HEK293 (cell line): ENCODE measurements around the gene ARHGEF11.

Source experiments
- CTCF ChIA-PET: fragments of 350-600 bp; formaldehyde crosslinking; extraction: SDS; loops from one replicate; lab custom pipeline; 2021; ENCODE audit warnings: antibody characterized with exemption; lab: Yijun Ruan, JAX
- POLR2A ChIA-PET: fragments of 300-600 bp; formaldehyde crosslinking; extraction: SDS; loops from one replicate; lab custom pipeline; 2020; ENCODE audit warnings: antibody characterized with exemption, inconsistent platforms; lab: Yijun Ruan, JAX
- H3K27ac ChIP-seq: fragments of 200-500 bp; sonication (Bioruptor generic); 2 replicates; pipeline ENCODE4 v1.5.1; 2014; ENCODE audit warnings: low read depth, low read length, control low read depth, inconsistent platforms; ENCODE audit errors: extremely low read depth
- H3K36me3 ChIP-seq, 2 experiments: fragments of 200-500 bp in 1 of 2; sonication (Bioruptor generic) in 1 of 2; 1 replicate in 1 of 2; 2 replicates in 1 of 2; pipeline ENCODE4 v1.5.1; 2014 to 2017; ENCODE audit warnings: inconsistent platforms in 2 of 2, low read length in 2 of 2; ENCODE audit not compliant: control insufficient read depth in 2 of 2, insufficient read depth in 1 of 2
- H3K4me1 ChIP-seq: fragments of 200-500 bp; sonication (Bioruptor generic); 2 replicates; pipeline ENCODE4 v1.5.1; 2014; ENCODE audit warnings: mild to moderate bottlenecking, low read length, inconsistent platforms; ENCODE audit not compliant: control insufficient read depth, insufficient read depth
- H3K4me3 ChIP-seq: 2 replicates; pipeline ENCODE4 v1.5.1; 2011; ENCODE audit warnings: low read depth, mild to moderate bottlenecking, control low read depth, low read length, moderate library complexity
- H3K9me3 ChIP-seq: fragments of 200-500 bp; sonication (Bioruptor generic); 2 replicates; pipeline ENCODE4 v1.5.1; 2014; ENCODE audit warnings: low read depth, low read length, inconsistent platforms; ENCODE audit not compliant: control insufficient read depth, insufficient read depth
- GLIS2 ChIP-seq: fragments of 450-650 bp; formaldehyde crosslinking; IDR thresholded peaks from 2 replicates; pipeline ENCODE4 v1.5.1; 2016; ENCODE audit warnings: missing biosample characterization, missing genetic modification characterization
- PRDM6 ChIP-seq: fragments of 450-650 bp; formaldehyde crosslinking; IDR thresholded peaks from 2 replicates; pipeline ENCODE4 v1.5.1; 2017; ENCODE audit warnings: missing biosample characterization, missing genetic modification characterization
- ZBTB10 ChIP-seq: fragments of 450-650 bp; formaldehyde crosslinking; IDR thresholded peaks from 2 replicates; pipeline ENCODE4 v1.5.1; 2016; ENCODE audit warnings: missing biosample characterization, missing genetic modification characterization
- ZNF19 ChIP-seq: fragments of 450-650 bp; formaldehyde crosslinking; IDR thresholded peaks from 2 replicates; pipeline ENCODE4; 2016; ENCODE audit warnings: missing biosample characterization, missing genetic modification characterization, low read depth
- ZNF311 ChIP-seq: fragments of 450-650 bp; formaldehyde crosslinking; IDR thresholded peaks from 2 replicates; pipeline ENCODE4 v1.5.1; 2017; ENCODE audit warnings: missing biosample characterization, missing genetic modification characterization, borderline replicate concordance
- ZNF335 ChIP-seq: fragments of 450-650 bp; formaldehyde crosslinking; conservative IDR thresholded peaks from 2 replicates; pipeline ENCODE4 v1.5.1; 2016; ENCODE audit warnings: missing biosample characterization, missing genetic modification characterization
- ZNF624 ChIP-seq: fragments of 450-650 bp; formaldehyde crosslinking; IDR thresholded peaks from 2 replicates; pipeline ENCODE4 v1.5.1; 2017; ENCODE audit warnings: missing biosample characterization, missing genetic modification characterization
- ZNF629 ChIP-seq: fragments of 450-650 bp; formaldehyde crosslinking; IDR thresholded peaks from 2 replicates; pipeline ENCODE4 v1.5.1; 2017; ENCODE audit warnings: missing biosample characterization, missing genetic modification characterization
- ZNF654 ChIP-seq: fragments of 450-650 bp; formaldehyde crosslinking; IDR thresholded peaks from 2 replicates; pipeline ENCODE4 v1.5.1; 2016; ENCODE audit warnings: low read depth, missing biosample characterization, missing genetic modification characterization
- ZNF664 ChIP-seq: fragments of 450-650 bp; formaldehyde crosslinking; IDR thresholded peaks from 2 replicates; pipeline ENCODE4 v1.5.1; 2016; ENCODE audit warnings: missing biosample characterization, missing genetic modification characterization

Gene ARHGEF11

GRCh38 chr1:156908541-156908940 lies 137.0 kb downstream of the ARHGEF11 start (continued):
- no peak for TF ChIP-seq GLIS2 (tag by site-specific recombination)

GRCh38 chr1:156906206-156906906 lies 139.2 kb downstream of the ARHGEF11 start:
- H3K36me3 ChIP-seq, result no peaks in the 10 kb centered on the region
- TF ChIP-seq ZNF664, result no peak
- no peak for TF ChIP-seq ZNF19 (tag by site-specific recombination)
- TF ChIP-seq, all 188 proteins: peak for 0
- H3K9me3 ChIP-seq, result no peaks in the 10 kb centered on the region
- no peaks in the 10 kb centered on the region for H3K4me1 ChIP-seq
- ChIA-PET CTCF (interaction anchor here (0.6 kb wide), 1 partner anchor 14 kb away, joined by 3 read pairs; no protein-coding TSS in a partner anchor), POLR2A (no interaction called here)
- no peak overlapping the region for H3K4me3 ChIP-seq
- no peak overlapping the region for H3K27ac ChIP-seq

- Histone ChIP-seq H3K27ac (no peak overlapping the region), H3K36me3 (no peaks in the 10 kb centered on the region), H3K4me1 (no peaks in the 10 kb centered on the region), H3K9me3 (no peaks in the 10 kb centered on the region), H3K4me3 (no peak overlapping the region)
- CTCF ChIA-PET, result interaction anchor here (0.6 kb wide), 1 partner anchor 13 kb away, joined by 3 read pairs; no protein-coding TSS in a partner anchor
- POLR2A ChIA-PET, result no interaction called here
- TF ChIP-seq ZNF335 (tag by site-specific recombination) (no peak), ZBTB10 (tag by site-specific recombination) (no peak), ZNF624 (tag by site-specific recombination) (no peak)
Measured at GRCh38 chr1:156905651-156906050, 139.9 kb downstream of the ARHGEF11 start.

- Histone ChIP-seq H3K36me3 (no peaks in the 10 kb centered on the region), H3K4me3 (no peak overlapping the region), H3K4me1 (no peaks in the 10 kb centered on the region), H3K9me3 (no peaks in the 10 kb centered on the region), H3K27ac (no peak overlapping the region)
- POLR2A ChIA-PET, result no interaction called here
- CTCF ChIA-PET, result no interaction called here
- TF ChIP-seq ZNF629 (tag by site-specific recombination), result no peak
- TF ChIP-seq ZNF311 (tag by site-specific recombination), result no peak
- no peak for TF ChIP-seq PRDM6 (tag by site-specific recombination)
- TF ChIP-seq ZNF654 (tag by site-specific recombination), result no peak
Measured at GRCh38 chr1:156905176-156905575, 140.4 kb downstream of the ARHGEF11 start.
